ENCODE data around the gene B2M.
"Not testable (repeated sequence)": the region's sequence is repeated elsewhere in the genome, so short reads cannot be mapped to it uniquely, and the experiment has no call there.

B2M gene

DNA sequence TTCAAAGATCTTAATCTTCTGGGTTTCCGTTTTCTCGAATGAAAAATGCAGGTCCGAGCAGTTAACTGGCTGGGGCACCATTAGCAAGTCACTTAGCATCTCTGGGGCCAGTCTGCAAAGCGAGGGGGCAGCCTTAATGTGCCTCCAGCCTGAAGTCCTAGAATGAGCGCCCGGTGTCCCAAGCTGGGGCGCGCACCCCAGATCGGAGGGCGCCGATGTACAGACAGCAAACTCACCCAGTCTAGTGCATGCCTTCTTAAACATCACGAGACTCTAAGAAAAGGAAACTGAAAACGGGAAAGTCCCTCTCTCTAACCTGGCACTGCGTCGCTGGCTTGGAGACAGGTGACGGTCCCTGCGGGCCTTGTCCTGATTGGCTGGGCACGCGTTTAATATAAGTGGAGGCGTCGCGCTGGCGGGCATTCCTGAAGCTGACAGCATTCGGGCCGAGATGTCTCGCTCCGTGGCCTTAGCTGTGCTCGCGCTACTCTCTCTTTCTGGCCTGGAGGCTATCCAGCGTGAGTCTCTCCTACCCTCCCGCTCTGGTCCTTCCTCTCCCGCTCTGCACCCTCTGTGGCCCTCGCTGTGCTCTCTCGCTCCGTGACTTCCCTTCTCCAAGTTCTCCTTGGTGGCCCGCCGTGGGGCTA is at the start of gene B2M, which contains the start of gene PATL2:
Gene B2M, plus strand, starts transcription at position 422 of the 647 bp plus-strand sequence. Its CDS starts 30 bp downstream, at position 452.
Gene PATL2, minus strand, starts transcription at position 228 of the 647 bp plus-strand sequence. CDS start 34,833 bp downstream, outside the sequence.
- peak; percentile 95 for DNase-seq
- in situ Hi-C loops (cut with HindIII; ENCODE audit: low pct_ligation_motif_present, low pct_unique_long_range_greater_than_20kb, low sequenced_read_pairs) = no loop called here

DNA sequence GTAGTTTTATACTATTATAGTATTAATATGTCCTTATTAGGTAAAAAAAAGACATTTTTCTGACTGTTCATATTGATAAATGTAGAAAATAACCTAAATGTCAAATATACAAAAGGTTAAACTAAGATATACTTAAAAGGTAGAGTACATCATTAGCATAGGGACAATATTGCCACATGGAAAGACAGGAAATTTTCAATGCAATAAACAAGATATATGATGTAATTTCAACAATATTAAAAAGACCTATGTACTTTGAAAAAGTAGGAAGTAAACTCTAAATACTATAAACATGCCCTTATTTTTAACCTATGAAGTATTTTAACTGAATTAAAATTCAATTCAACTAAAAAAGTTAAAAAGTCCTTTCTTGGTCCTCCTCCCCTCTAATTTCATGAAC is 49.7 kb upstream of the B2M start:
- in situ Hi-C loops (cut with HindIII; ENCODE audit: low pct_ligation_motif_present, low pct_unique_long_range_greater_than_20kb, low sequenced_read_pairs) = no loop called here
- DNase-seq = no peak

DNA sequence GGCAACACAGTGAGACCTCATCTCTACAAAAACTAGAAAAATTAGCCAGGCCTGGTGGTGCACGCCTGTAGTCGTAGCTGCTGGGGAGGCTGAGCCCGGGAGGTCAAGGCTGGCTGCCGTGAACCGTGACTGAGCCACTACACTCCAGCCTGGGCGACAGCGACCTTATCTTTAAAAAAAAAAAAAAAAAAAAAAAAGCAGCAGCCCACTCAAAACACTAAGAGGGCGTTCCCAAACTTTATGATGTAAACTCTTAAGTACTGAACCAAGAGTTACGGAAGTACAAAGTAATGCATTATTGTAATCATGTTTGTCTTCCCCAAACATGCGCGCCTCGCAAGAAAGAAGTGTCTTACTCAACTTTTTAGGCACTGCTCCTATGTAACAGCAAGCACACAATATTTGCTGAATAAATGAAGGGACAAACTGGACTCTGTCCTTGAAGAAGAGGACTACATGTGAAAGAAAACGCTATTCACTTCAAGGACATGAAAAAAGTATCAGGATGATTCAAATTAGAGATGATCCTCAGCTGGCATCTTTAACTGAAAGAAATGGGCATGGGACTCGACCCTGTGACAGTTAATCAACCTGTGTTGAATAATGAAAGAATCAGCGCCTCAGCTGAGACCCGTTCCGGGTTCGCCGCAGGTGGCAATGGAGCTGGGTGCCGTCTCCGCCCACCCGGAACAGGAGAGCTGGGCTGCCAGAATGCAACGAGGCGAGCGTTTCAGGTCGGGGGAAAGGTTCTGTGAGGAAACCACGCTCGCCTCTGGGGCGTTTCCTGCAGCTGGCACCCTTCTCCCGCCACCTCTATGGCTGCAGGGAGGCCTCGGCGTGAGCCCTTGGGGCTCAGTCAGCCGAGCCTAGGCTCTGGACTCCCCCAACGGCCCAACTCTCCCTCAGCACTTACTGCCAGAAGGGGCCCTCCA is 48.6 kb upstream of the B2M start:
- in situ Hi-C loops (cut with HindIII; ENCODE audit: low pct_ligation_motif_present, low pct_unique_long_range_greater_than_20kb, low sequenced_read_pairs) = no loop called here
- peak; percentile 82 for DNase-seq

DNA sequence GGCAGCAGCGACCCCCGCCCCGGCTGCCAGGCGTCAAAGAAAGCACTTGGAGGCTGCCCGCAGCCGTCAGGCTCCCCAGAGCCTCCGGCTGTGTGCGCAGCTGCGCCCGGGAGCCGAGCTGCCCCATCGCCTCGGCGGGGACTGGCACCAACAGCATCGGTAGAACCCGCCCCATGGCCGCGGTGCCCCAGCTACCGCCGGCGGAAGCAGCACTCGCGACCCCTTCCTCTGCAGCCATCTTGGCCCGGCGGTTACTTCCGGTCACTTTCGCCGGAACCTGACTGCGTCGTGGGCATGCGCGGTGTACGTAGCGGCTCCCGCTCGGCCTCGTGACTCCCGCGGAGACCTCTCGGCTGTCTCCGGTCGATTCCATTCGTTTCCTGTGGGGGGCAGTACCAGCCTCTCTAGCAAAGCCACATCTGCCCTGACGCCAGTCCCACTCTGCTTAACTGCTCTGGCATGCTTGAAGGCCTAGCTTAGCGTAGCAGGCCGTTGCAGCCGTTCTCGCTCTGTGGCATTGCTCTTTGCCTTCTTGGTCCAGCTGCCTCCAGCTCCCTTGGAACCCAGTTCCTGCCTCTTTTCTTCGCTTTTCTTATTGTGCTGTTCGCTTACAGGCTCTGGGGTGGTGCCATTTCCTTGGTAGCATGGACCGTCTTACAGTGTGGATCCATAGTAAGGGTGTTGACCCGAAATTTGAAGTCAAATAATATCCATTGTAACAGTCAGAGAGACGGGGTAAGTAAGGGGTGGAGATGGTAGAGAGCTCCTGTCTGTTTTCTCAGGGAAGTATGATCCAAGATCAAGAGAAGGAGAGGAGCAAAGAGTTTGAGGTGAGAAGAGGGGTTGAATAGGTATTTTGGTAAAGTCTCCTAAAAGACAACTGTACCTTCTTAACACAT is 47.7 kb upstream of the B2M start, which contains the start of gene SPG11:
Gene SPG11, minus strand, starts transcription at position 253 of the 899 bp plus-strand sequence. Its CDS starts 15 bp downstream, at position 238.
- in situ Hi-C loops (cut with HindIII; ENCODE audit: low pct_ligation_motif_present, low pct_unique_long_range_greater_than_20kb, low sequenced_read_pairs) = no loop called here
- DNase-seq = peak; percentile 96

DNA sequence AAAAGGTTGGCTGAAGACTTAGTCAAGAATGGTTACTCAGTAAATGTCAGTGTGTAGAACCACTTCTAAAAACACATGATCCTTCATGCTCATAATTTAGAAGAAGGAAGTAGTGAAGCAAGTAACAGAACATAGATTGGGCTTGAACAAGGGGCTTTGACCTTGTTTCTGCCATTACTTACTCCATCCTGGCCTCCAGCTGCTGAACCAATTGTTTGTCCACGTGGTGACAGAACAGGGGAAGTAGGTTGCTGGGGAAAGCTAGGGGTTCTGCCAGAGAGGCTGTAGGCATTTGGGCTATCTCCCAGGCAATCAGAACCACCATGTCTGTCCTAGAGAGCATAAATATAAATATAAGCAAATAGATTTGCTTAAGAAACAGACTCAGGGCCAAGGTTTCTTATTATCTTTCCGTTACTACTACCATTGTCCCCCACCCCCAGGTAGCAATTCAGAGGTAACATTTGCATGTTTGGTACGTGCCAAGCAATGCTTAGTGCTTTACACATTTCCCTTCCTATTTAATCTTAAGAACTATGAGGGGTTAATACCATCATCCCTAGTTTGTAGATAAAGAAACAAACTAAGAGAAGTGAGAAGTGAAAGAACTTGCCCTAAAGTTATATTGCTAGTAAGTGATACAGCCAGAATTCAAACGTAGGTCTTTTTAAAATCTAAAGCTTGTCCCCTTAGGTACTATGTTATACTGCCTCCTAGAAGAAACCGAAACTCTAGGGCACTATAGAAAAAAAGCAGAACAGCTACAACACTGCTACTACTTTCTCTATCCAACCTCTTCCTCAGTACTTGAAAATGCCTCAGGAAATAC is 44.9 kb upstream of the B2M start:
- no peak for DNase-seq
- in situ Hi-C loops (cut with HindIII; ENCODE audit: low pct_ligation_motif_present, low pct_unique_long_range_greater_than_20kb, low sequenced_read_pairs) = no loop called here

DNA sequence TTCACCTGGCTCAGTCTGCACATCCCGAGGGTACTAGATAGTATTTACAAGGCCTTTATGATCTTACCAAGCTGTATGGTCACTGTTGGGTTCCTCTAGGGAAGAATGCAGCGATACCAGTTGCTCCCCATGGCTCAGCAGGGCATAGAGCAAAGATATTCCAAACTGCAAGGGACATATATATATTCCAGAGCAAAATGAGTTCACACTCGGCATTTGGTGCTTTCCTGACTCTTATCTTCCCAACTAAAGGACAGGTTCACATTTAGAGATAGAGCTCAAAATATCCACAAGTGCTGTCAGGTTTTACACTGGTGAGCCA is 44.3 kb upstream of the B2M start:
- in situ Hi-C loops (cut with HindIII; ENCODE audit: low pct_ligation_motif_present, low pct_unique_long_range_greater_than_20kb, low sequenced_read_pairs) = no loop called here
- DNase-seq = no peak

DNA sequence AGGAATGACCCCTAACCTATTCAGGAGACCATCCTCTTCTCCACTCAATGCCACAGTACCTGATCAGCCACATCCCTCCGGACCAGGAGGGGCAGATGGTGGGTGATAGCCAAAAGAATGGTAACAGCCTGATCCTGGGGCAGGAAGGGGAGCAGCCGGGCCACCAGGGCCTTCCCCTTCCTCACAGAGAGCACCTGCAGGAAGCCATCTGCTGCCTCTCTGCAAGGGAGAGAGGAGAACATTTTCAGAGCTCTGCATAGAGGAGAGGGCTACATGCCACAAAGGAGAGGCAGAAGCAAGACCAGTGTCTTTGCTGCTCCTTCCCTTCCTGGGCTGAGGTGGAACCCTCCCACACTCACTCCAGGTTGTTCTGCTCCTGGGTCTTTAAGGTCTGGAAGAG is 42.4 kb upstream of the B2M start:
- DNase-seq = no peak
- in situ Hi-C loops (cut with HindIII; ENCODE audit: low pct_ligation_motif_present, low pct_unique_long_range_greater_than_20kb, low sequenced_read_pairs) = no loop called here

DNA sequence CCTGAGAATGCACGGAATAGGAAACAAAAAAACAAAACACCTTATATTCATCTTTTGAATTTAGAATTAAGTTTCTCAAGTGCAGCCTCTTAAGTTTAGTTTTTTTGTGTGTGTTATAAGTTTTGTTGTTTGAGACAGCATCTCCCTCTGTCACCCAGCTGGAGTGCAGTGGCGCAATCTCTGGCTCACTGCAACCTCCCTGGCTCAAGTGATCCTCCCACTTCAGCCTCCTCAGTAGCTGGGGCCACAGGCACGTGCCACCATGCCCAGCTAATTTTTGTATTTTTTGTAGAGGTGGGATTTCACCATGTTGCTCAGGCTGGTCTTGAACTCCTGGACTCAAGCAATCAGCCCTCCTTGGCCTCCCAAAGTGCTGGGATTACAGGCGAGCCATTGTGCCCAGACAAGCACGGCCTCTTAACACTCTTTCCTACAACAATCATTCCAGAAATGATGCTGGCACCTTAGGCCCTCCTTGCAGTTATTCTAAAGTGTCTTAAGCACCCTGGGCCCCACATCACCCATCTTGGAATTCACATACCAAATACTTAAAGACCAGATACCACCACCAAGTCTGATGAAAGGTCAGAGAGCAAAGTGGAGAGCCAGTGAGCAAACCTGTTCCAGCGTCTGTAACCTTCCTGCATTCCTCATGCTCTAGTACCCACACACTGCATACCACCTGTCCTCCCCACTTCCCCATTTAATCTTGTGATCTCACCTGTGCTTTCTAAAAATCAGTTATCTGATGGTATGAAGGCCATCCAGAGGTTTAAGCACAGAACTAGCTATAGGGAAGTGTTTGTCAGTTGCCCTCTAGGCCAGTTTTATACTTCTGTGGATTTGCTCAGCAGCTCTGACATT is 41.0 kb upstream of the B2M start:
- in situ Hi-C loops (cut with HindIII; ENCODE audit: low pct_ligation_motif_present, low pct_unique_long_range_greater_than_20kb, low sequenced_read_pairs) = no loop called here
- DNase-seq = no peak

DNA sequence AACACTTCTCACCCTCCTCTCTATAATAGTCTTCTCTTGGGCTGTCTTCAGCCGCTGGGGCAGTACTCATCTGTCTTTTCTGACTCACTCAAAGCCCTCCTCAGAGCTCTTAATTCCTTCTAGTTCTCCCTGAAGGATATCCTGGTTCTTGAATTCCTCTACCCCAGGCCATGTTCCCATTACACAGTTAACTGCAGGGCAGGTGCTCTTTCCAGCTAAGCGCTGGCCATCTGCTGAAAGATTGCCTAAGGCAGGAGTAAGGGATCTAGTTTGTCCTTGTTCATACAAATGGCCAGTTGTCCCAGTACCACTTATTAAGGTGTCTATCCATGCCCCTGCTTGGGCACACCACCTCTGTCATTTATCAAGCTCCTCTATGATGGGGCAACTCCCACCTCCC is 37.7 kb upstream of the B2M start:
- in situ Hi-C loops (cut with HindIII; ENCODE audit: low pct_ligation_motif_present, low pct_unique_long_range_greater_than_20kb, low sequenced_read_pairs) = no loop called here
- no peak for DNase-seq

DNA sequence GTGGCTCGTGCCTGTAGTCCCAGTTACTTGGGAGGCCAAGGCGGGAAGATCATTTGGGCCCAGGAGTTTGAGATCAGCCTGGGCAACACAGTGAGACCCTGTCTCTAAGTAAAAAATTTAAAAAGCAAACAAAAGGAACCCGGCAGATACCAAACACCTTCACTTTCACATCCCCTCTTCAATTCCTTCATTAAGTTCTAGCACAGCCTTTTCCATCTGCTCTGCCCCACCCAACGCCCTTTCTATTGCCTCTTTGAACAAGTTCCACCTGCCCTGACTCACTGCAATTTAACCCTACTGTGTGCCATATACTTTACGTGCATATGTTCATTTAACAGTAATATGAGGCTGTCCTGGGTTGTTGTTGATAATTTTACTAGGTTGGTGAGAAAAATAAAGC is 35.4 kb upstream of the B2M start:
- DNase-seq = no peak
- in situ Hi-C loops (cut with HindIII; ENCODE audit: low pct_ligation_motif_present, low pct_unique_long_range_greater_than_20kb, low sequenced_read_pairs) = no loop called here

DNA sequence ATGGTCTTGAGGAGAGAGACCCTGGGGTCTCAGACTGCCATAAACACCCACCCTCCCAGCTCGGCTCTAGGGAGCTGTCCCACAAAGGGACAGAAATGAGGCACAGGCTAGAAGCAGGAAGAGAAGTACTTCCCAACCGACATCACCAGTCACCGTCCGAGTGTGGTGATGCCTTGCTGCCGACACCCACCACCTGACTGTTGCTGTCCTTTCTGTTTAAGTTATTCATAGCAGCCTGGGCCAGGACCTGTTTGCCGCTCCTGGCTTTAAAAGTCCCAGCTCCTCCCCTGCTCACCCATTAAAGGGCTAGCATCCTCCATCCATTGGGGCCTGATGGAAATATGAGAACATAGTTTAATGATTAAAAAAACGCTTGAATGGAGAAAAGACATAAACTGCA is 34.6 kb upstream of the B2M start:
- in situ Hi-C loops (cut with HindIII; ENCODE audit: low pct_ligation_motif_present, low pct_unique_long_range_greater_than_20kb, low sequenced_read_pairs) = no loop called here
- no peak for DNase-seq

DNA sequence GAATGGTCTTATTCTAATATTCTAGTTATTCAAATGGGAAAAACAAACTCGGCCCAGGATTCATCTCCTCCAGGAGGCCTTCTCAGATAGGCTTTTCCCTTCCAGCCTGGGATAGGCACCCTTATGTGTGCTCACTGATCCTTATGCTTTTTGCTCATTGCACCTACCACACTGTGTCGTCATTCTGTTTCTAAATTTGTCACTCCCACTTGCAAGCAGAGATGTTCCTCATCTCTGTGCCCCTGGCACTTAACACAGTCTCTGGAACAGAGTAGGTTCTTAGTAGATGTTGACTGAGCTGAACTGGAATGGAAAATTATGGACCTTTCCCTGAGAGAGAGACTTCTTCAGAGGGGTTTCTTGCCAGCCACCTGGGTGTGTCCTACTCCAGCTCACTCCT is 29.1 kb upstream of the B2M start:
- DNase-seq = no peak
- in situ Hi-C loops (cut with HindIII; ENCODE audit: low pct_ligation_motif_present, low pct_unique_long_range_greater_than_20kb, low sequenced_read_pairs) = no loop called here

DNA sequence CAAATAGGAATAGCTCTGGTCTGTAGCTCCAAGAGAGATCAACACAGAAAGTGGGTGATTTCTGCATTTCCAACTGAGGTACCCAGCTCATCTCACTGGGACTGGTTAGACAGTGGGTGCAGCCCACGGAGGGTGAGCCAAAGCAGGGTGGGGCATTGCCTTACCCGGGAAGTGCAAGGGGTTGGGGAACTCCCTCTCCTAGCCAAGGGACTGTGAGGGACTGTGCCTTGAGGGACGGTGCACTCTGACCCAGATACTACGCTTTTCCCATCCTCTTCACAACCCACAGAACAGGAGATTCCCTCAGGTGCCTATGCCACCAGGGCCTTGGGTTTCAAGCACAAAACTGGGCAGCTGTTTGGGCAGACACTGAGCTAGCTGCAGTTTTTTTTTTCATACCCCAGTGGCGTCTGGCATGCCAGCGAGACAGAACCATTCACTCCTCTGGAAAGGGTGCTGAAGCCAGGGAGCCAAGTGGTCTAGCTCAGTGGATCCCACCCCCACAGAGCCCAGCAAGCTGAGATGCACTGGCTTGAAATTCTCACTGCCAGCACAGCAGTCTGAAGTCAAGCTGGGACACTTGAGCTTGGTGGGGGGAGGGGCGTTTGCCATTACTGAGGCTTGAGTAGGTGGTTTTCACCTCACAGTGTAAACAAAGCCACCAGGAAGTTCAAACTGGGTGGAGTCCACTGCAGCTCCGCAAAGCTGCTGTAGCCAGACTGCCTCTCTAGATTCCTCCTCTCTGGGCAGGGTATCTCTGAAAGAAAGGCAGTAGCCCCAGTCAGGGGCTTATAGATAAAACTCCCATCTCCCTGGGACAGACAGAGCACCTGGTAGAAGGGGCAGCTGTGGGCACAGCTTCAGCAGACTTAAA is 28.3 kb upstream of the B2M start:
- in situ Hi-C loops (cut with HindIII; ENCODE audit: low pct_ligation_motif_present, low pct_unique_long_range_greater_than_20kb, low sequenced_read_pairs); DNase-seq: not testable (repeated sequence)

DNA sequence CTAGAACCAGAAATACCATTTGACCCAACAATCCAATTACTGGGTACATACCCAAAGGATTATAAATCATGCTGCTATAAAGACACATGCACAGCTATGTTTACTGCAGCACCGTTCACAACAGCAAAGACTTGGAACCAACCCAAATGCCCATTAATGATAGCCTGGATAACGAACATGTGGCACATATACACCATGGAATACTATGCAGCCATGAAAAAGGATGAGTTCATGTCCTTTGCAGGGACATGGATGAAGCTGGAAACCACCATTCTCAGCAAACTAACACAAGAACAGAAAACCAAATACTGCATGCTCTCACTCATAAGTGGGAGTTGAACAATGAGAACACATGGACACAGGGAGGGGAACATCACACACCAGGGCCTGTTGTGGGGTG is 22.0 kb upstream of the B2M start:
- in situ Hi-C loops (cut with HindIII; ENCODE audit: low pct_ligation_motif_present, low pct_unique_long_range_greater_than_20kb, low sequenced_read_pairs); DNase-seq: not testable (repeated sequence)

DNA sequence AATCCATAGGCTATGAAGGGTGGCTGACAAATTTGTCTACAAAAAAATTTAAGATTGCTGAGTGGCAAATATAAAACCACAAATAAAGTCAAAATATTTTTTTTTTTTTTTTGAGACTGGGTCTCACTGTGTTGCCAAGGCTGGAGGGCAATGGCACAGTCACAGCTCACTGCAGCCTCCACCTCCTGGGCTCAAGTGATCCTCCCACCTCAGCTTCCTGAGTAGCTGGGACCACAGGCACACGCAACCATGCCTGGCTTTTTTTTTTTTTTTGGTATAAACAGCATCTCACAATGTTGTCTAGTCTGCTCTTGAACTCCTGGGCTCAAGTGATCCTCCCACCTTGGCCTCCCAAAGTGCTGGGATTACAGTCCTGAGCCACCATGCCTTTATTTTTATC is 21.1 kb upstream of the B2M start:
- in situ Hi-C loops (cut with HindIII; ENCODE audit: low pct_ligation_motif_present, low pct_unique_long_range_greater_than_20kb, low sequenced_read_pairs); DNase-seq: not testable (repeated sequence)

DNA sequence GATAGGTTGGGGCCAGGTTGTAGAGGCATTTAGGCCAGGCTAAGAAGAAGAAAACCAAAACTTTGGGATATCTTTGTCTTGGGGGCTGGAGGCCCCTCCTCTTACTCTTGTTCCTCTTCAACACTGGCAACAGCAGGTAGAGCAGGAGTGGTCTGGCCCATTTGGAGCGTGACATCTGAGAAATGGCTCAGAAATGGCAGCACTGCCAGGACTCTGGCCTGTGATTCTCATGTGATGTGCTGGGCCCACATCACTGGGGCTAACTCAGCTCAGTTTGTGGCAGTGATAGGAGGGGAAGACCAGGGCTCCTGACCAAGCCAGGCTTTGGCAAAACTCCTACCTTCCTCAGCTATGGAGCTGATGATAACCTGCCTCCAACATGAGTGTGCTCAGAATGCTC is 18.7 kb upstream of the B2M start:
- in situ Hi-C loops (cut with HindIII; ENCODE audit: low pct_ligation_motif_present, low pct_unique_long_range_greater_than_20kb, low sequenced_read_pairs) = no loop called here
- no peak for DNase-seq
